Ecto neural progenitor cell (in vitro differentiated cells): ENCODE data around the gene GLRA3.
"Not testable (repeated sequence)": the region's sequence is repeated elsewhere in the genome, so short reads cannot be mapped to it uniquely, and the experiment has no call there.

ENCODE experiments used
- DNase-seq: peaks from one replicate; pipeline ENCODE4 v3.0.0-alpha.2; 2018; ENCODE audit warnings: low spot score

GLRA3 gene

DNA sequence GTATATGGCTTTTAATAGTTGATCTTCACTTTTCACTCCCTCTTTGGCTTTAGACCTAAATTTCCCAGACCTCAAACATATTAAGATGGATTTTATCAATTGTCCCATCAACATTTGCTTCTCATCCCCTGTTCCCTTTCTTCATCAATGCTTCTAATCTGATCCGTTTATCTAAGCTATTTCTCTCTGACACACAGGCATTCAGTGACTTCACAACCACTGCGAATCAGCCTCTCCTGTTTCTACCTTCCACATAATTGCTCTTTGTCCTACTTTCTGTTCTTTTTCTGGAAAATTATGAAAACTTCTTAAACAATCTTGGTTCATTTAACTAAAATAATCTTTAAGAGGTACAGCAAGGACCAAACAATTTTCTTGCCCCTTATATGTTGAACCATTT is 115.2 kb downstream of the GLRA3 start:
- DNase-seq, result no peak

DNA sequence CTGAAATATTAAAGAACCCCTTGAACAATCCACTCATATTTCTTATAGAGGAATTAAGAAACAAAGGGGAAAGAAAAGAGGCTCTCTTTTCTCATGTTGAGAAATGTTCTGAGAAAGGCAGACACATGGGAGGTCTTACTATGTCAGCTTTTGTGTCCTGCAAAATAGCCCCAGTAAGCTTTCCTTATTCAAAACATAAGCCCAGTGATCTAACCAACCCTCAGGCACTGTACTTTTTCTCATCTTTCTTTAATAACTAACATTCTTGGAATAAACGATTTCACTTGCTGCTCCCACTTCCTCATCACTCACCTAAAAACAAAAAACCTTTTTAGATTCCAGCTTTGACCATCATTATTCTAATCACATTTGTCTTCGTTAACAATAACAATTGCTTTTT is 115.9 kb downstream of the GLRA3 start:
- DNase-seq, result no peak

DNA sequence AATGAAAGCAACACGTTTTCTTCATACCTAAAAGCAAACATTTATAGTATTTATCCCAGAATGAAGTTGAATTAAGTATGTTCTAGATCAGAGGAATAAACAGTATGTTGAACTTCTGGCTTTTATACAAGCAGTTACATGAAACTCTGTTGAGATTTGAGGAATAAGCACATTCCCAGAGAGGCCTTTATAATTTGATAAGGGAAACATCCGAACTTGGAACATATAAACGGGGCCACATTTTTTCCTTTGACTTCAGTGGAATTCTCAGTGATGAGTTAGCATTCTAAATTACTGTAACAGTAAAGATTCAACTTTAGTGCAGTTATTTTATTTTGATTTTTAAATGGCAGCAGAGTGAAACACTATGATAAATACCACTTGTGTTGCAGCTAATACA is 119.5 kb downstream of the GLRA3 start:
- DNase-seq, result no peak

DNA sequence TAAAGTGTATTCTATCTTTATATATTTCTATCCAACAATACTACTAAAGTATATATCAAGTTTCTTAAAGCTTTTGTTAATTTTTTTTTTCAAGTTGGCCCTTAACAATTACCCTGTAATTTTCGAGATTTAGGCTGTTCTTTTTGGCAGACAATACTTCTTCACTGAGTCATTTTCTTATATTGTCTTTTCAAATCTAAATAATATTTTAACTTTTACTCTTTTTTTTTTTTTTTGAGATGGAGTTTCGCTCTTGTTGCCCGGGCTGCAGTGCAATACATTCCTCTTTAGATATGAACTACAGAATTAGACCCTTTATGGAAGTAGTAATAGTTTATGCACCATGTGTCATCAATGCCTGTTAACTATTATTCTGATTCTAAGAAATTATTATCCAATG is 120.7 kb downstream of the GLRA3 start:
- DNase-seq, result no peak

DNA sequence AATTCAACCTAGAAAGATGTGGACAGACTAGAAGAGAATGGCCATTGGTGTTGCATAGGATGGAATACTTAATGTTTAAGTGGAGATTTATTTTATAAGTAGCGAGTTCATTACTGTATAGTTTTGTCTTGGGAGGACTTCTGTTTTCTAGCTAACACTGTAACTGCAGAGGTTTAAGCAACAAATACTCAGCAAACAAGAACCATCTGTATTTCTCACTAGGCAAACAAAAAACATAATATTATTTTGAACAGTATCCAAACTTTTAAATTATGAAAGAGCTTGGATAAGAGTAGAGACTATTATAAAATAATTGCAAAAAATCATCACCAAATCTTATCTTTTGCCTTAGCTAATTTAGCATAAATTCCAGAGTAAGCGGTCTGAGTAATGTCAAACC is 121.1 kb downstream of the GLRA3 start:
- no peak for DNase-seq

DNA sequence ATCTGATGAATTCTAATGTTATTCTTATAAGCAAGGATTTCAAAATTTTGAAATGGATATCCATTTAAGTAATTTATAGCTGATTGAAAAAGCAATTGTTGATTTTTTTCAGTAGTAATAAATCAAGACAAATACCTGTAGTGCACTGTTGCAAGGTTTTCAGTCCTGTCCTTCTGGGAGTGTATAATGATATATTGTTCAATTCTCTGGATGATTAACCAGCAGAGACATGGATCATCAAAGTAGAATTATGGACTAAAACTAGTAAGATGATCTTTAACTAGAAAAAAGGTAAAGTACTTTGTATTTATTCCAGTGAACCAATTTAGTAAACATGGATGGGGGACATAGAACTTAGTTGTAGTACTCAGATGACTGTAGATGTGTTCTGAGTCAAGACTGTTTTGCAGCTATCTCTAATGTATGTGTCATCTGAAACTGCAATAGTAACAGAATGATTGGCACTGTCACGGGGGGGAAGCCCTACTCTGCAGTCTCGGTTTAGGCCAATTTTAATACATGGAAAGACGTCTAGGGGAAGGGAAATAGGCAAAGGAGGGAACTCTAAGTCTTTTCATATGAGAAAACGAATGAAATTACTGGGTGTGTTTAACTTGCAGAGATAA is 121.9 kb downstream of the GLRA3 start:
- DNase-seq, result no peak

DNA sequence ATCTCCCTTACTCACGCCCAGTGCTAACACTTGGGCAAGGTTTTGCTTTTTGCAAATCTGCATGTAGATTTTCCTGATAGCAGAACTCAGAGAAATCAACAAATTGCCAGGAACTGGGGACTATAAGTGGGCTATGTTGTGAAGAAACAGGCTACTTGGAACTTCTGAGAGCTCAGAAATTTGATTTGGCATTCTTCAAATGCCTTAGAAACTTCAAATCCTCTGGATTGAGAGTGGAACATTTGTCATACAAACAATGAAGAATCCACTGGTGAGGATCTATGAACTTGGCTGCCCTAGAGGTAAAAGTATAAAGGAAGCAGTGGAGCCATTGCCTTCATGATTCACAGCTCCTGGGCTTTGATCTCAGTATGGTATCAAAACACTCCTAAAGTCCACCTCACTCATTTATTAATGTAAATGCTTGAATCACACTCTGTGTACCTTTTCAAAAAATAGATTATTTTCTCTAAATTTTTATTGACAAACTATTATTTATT is 126.0 kb downstream of the GLRA3 start:
- DNase-seq, result no peak

DNA sequence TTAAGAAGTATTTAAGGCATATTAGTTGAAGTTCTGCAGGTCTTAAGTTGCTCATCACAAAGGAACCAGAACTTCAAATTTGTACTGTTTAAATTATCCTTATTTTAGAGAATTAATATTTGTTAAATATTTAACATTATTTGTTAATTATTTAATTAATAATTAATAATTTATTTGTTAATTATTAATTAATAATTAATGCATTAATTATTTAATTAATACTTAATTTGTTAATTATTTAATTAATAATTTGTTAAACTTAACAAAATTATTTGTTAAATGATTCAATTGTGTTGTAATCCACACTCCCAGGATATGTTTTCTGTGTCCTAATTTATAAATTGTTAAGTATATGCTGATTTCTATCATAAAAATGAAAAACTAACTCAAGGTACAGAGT is 129.4 kb downstream of the GLRA3 start:
- no peak for DNase-seq

DNA sequence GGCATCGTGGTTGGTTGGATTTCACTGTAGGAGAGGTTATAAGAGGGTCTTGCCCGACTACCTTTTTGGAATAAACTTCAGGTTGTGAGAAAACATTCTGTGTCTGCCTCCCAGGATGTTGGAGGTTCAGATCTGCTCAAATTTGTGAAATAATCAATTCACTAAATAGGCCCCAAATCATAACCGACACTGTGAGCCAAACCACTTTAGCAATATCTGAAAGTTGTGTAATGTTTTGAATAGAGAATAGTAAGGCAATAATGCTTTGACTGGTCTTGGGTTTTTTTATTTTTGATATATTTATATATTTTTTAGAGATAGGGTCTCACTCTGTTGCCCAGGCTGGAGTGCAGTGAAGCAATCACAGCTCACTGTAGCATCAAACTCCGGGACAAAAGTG is 131.2 kb downstream of the GLRA3 start:
- no peak for DNase-seq

DNA sequence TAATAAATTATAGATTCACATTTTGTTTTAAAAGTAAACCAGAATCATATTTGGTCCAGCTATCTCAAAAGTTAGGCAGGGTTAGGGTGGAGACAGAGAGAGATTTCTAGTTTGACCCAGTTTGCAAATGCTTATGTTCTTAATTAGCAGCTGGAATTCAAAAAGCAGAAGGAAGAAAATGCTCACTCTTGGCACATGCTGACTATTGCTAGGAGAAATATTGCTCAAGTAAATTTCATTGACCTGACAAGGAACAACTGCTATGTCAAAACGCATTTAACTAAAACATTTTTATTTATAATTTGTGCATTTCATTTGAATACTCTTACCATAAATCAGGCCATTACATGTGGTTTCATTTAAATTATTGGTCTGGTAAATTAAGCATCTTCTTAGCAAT is 131.8 kb downstream of the GLRA3 start:
- DNase-seq, result no peak

DNA sequence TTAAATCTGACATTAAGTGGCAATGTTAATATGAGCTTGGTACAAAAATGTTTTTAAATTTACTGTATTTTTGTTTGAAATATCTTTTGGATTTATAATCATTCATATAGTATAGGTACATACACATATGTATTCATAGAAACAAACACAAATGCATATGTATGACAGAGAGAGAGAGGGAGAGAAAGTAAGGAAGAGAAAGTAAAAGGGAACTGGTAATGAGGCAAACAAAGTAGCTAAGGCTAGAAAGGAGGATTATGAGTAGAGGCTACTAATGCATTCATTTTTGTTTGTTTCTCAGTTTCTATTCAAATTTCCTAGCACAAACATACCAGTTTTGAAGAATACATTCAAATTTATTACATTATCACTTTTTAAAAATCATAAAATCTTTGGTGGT is 132.4 kb downstream of the GLRA3 start:
- DNase-seq, result no peak

DNA sequence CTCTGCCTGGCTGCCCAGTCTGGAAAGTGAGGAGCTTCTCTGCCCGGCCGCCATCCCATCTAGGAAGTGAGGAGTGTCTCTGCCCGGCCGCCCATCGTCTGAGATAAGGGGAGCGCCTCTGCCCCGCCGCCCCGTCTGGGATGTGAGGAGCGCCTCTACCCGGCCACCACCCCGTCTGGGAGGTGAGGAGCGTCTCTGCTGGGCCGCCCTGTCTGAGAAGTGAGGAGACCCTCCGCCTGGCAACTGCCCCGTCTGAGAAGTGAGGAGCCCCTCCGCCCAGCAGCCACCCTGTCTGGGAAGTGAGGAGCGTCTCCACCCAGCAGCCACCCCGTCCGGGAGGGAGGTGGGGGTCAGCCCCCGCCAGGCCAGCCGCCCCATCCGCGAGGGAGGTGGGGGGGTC is 137.2 kb downstream of the GLRA3 start:
- not testable (repeated sequence) for DNase-seq

DNA sequence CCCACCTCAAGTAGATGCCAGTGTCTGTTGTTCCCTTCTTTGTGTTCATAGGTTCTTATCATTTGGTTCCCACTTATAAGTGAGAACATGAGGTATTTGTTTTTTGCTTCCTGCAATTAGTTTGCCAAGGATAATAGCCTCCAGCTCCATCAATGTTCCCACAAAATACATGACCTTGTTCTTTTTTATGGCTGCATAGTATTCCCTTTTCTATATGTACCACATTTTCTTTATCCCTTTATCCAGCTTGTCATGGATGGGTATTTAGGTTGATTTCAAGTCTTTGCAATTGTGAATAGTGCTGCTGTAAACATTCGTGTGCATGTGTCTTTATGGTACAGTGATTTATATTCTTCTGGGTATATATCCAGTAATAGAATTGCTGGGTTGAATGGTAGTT is 138.4 kb downstream of the GLRA3 start:
- no peak for DNase-seq

DNA sequence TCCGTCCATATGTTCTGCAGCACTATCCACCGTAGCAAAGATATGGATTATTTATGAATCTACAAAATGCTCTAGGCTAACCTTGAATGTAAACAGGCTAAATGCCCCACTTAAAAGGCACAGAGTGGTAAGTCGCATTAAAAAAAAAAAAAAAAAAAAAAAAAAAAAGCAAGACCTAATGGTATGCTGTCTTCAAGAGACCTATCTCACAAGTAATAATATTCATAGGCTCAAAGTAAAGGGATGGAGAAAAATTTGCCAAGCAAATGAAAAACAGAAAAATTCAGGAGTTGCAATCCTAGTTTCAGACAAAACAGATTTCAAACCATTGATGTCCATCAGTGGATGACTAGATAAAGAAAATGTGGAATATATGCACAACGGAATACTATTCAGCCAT is 139.4 kb downstream of the GLRA3 start:
- no peak for DNase-seq

DNA sequence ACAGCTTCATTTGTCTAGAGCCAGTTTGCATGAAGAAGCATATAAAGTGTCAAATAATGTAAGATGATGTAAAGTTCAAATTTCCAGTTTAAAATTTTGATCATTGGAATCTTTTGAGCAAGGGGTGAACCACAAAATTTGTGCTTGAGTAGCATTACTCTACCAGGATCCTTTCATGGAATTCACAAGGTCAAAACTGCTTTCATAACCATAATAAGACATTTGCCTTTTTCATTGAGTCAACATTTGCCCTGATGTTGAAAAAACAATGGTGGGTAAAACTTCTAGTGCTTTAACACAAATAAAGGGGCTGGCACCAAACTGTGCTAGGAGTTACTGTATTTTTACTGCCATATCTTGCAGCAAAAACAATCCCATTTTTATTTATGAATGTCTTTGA is 142.2 kb downstream of the GLRA3 start:
- DNase-seq, result no peak

DNA sequence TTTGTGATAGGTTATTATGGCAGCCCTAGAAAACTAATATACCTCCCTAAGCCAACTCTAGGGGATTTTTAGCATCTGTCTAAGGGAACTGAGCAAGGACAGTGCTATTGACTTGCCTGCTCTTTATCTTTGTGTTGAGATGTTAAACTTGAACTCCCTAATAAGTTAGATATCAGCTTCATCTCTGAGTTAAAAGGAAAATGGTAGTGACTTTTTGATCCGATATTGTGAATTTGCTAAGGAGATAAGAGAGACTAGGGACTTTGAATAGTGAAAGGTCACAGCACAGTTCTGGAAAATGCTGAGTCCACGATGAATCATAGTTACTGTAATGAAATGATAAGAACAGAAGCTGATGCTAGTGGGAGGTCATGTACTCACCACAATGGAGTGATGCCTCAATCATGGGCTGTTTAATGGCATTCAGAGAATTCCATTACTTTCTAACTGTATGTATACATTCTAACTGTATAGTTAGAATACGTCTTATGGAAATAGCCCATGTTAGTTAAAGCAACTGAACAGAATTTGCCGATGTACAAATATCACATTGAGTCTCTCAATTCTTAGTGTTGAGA is 147.2 kb downstream of the GLRA3 start:
- DNase-seq, result no peak

DNA sequence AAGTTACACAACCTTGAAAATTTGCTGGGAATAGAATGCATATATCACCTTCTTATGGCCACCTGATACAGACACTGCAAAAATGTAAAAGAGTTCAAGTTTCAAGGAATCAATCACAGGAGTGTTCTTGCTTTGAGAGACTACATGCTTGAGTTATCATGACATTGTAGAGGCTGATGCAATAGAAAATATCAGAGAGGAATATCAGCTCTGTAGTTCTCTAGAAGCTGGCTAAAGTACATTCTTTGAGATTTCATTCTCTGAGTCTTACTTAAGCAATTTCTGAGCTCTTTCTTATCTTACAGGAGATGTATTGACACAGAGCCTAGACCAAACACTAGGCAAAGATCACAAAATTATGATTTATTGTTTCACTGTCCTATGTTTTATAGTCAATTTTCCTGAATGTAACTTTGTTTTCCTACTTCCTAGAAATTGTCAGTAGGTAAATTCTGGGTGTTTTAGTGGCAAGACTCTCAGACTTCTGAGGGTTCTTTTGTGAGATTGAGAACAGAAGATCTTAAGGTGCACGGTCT is 154.7 kb downstream of the GLRA3 start:
- no peak for DNase-seq

DNA sequence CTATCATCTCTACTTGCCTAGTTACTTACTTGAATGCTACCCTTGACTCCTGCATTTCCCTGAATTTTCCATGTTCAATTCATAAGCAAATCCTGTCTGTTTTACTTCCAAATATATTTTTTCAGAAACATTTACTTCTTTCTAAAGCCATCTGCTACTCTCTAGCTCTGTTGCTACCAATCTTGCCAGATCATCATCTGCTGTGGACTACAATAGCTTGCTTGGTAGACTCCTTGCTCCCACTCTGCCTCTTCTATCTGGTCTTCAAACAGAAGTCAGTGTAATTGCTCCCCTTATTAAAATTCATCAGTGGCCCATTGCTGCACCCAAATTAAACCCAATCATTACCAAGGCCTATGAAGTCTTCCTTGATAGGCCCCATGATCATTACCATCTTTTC is 155.2 kb downstream of the GLRA3 start:
- DNase-seq, result no peak

DNA sequence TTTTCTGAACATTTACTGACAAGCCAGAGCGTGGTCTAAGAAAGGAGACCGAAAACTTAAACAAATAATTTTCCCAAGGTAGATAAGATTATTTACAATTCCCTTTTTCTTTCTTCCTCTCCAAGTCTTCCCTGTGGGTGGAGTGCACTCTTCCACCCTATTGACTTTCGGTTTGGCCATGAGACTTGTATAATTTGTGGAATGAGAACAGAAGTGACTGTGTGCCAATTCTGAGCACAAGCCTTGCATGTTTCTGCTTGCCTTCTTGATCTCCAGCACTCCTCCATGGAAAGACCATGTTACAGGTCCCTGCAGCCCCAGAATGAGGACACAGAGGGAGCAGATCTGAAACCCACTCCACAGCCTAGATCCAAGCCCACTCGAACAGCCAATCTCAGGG is 156.8 kb downstream of the GLRA3 start:
- no peak for DNase-seq

DNA sequence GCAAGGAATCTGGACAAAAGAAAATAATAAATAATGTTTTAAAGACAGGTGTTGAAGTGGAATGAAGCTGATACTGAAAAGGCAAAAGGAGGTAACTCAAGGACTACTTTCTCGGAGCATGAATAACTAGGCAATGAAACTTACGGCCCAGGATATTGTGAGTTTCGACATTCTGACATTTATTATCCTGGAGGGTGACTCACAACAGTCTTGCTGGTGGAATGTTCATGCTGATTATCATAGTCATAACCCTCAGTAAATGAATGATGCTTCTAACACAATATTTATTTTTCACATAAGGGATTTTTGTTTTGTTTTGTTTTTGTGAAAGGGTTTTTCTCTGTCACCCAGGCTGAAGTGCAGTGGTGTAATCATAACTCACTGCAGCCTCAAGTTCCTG is 159.8 kb downstream of the GLRA3 start:
- no peak for DNase-seq

DNA sequence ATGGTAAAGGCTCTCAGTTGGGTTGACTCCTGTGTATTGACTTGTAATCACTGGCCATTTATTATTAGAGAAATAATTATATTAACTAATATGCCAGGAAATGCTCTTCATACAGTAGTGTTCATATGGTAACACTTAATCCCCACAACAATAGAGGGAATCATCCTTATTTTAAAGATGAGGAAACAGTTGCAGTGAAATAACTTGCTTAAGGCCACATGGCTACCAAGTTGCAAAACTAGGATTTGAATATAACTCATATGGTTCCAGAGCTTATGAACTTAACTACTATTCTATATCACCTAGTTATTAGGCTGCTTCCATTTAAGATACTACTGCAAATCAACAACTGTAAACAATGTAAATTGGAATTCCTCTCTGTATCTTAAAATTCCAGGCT is 163.2 kb downstream of the GLRA3 start:
- DNase-seq, result no peak

DNA sequence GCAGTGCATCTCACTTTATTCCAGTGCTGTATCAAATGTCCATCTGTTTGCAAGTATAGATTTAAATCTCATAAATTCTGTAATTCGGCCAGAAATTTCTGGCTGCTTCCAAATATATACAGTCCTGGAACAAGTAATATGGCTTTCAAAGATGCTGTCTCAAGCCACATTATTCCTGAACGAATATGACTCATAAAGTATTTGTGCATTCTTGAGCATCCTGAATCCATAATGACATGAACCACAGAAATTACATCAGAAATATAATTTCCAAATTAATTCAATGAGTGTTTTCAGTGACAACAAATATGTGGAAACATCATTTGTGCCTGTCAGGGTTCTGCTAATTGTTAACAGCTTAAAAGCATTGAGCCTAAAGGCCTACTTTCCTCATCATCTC is 165.8 kb downstream of the GLRA3 start:
- DNase-seq, result no peak

DNA sequence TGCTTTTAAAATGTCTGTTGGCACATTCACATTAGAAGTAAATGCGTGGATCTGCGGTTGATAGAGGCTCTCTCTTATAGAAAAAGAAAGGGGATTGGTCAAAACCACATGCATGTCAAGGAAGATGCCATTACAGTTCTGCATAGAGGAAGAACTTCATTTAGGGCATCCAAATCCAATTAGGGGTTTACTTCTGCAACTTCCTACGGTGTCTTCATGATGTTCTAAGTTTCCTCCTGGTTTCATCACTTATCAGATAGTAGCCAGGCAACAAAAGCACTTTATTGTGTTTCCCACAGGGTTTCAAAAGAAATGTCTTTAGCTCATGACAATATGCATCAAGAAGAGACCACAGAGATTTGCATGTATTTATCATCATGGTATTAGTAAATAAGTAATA is 170.8 kb downstream of the GLRA3 start:
- DNase-seq, result no peak

DNA sequence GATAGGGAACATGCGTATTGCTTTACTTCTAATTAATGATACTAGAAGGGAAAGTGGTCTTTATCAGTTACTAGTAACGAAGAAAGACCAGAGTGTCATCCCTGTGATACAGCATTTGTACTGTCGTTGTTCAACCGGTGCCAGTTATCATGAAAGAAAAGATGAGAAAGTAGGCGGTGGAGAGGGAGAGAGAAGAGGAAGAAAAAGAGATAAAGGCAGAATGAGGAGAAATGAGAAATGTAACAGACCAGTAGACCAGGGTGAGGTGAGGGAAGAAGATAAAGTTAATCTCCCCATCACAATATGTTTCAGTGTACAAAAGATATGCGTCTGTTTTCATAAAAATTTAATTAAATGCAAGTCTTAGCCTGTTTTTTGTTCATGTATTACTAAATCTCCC is 171.6 kb downstream of the GLRA3 start:
- no peak for DNase-seq
